Middle frontal gyrus (tissue), 1 donor: ENCODE results near the gene PEX13.
"Not testable (repeated sequence)": the region's sequence is repeated elsewhere in the genome, so short reads cannot be mapped to it uniquely, and the experiment has no call there.

Experiments
- DNase-seq: peaks from one replicate; pipeline ENCODE4 v3.0.0-alpha.2; 2015; ENCODE audit warnings: low spot score; ENCODE audit errors: extremely low spot score

The PEX13 gene

DNA sequence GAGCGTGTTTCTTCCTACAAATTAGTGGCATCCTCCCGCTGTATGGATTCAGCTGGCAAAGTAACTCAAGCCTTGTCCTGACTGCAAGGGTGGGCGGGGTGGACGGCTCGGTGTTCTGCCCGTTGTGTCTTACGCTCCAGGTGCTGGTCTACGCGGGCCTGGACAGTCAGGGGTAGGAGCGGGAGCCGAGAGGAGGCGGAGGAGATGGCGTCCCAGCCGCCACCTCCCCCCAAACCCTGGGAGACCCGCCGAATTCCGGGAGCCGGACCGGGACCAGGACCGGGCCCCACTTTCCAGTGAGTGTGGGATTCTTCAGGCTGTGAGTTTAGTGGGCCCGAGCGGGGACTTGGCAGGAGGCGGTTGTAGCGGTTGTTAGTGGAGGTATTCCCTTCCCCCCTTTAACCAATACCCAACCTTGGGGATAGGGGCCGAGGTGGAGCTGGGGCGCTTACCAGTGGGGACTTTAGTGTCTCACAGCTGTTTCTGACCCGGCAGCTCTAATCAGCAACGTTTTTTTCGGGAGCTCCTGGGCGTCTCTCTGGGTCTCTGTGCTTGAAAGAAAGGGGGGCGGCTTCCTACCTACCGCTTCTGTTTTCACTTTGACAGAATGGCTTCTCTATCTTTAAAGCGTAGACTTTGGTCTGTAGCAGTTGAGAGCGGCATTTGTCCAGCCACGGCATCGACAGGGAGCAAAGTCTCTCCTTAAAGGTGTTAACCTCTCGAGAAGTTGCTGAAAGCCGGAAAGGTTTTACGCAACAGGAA lies at the start of gene PEX13, which contains the start of gene PUS10:
PEX13 (plus strand) TSS at position 165 of the 762 bp plus-strand sequence; CDS start at position 205, 40 bp downstream.
PUS10 (minus strand) TSS at position 700 of the 762 bp plus-strand sequence. CDS start 6,365 bp downstream, outside the sequence.
- DNase-seq: no peak

GRCh38 chr2:60972889-60973656 lies 44.4 kb upstream of the PEX13 start:
- no peak for DNase-seq

GRCh38 chr2:60973705-60974104 lies 43.8 kb upstream of the PEX13 start:
- no peak for DNase-seq

DNA sequence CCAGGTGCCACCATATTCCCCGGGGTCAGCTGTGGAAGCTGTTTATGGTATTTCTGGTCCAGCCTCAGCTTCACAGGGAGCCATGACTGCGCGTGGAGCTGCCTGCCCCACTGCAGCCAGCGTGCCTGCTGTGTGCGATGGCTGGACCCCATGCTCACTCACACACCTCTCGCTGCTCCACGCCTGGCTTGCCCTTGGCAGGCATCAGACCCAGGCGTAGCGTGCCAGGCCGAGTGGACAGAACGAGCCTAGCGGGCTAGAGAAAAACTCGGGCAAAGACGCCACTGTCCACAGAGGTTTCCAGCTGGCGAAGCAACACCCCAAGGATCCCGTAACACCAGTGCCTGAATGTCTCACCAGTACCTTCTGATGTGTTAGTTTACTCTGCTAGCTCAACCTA lies 42.9 kb upstream of the PEX13 start:
- DNase-seq: no peak

DNA sequence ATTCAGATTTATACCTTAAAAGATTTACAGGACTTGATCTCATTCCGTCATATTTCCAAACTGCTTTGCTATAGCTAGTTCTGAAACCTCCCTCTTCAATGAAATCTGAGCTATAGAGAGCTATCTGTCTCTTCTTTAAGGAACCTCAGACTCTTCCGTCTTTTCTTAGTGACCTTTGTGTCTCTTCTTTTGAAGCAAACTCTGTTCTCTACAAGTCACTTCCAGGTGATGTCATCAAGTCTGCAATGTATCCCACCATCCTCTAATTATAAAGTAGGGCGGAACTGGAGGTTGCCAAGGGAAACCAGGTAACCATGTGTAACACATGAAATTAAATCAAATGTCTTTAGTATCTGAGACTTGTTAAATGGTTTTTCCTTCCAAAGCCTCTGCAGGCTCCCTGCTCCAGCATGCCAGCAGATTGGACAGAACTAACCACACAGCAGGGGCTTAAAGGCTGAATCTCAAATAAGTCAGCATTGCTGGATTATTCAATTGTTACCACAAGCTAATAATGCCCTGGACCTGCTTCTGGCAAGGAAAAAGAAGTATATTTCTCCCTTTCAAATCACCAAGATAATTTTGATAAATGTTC lies 41.2 kb upstream of the PEX13 start:
- no peak for DNase-seq

GRCh38 chr2:60976875-60977561 lies 40.5 kb upstream of the PEX13 start:
- no peak for DNase-seq

DNA sequence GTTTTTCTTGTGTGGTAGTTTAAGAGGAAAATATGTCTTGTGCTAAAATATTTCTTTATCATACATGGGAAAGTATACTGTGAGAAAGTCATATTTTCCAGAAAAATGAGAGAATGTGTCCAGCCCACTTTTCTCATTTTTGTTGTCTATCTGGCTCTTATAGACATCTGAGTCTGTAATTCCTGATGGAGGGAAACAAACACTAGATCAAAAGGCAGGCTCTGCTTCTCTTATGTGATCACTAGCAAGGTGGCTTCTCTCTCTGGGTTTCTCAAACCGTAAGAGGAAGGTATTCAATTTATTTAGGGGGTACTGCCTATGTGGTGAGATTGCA lies 40.0 kb upstream of the PEX13 start:
- DNase-seq: no peak

DNA sequence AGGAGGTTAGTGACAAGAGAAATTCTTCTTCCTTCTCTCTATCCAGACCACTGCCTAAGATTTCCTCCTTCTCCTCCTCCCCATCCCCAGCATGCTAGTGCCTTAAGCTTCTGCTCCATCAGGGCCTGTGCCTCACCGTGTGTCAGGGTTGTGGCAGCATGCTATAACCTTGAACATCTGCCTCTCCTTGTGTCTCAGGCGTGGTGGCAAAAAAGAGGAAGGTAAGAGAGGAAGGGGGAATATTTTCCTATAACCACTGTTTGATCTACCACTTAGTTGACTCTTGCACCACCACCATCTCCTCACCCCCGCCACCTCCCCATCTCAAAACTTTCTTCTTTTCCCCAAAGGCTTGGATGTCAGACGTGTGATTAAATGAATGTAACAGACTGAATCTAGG lies 38.3 kb upstream of the PEX13 start:
- no peak for DNase-seq

GRCh38 chr2:60980071-60980815 lies 37.3 kb upstream of the PEX13 start:
- no peak for DNase-seq

DNA sequence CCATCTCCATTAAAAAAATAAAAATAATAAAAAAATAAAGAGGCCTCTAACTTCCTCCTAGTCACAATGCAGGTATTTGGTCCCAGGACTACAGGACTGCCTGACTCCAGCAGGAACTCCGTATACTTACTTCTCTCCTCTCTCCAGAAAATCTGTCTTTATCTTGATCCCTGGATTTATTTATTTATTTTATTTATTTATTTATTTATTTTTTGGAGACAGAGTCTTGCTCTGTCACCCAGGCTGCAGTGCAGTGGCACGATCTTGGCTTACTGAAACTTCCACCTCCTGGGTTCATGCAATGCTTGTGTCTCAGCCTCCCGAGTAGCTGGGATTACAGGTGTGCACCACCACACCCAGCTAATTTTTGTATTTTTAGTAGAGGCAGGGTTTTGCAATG lies 35.5 kb upstream of the PEX13 start:
- not testable (repeated sequence) for DNase-seq

- no peak for DNase-seq
These were observed 32.8 kb upstream of the PEX13 start for GRCh38 chr2:60984720-60985119.

DNA sequence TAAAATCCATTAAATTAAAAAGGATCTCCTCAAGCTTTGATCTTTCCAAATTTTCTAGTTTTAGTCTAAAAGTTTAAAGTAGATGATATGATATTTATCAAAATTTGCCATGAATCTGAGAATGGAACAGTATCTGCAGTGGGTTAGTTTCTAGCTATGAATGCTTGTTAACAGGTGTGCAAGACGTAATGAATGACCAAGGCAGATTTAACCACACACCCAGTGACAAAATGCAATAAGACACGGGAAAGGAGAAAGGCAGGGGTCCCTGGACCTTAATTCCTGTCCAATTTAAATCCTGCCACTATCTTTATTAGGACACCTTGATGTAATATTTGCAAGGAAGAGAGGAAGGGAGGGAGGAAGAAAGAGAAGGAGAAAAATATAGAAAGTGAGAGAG lies 30.5 kb upstream of the PEX13 start:
- DNase-seq: no peak

DNA sequence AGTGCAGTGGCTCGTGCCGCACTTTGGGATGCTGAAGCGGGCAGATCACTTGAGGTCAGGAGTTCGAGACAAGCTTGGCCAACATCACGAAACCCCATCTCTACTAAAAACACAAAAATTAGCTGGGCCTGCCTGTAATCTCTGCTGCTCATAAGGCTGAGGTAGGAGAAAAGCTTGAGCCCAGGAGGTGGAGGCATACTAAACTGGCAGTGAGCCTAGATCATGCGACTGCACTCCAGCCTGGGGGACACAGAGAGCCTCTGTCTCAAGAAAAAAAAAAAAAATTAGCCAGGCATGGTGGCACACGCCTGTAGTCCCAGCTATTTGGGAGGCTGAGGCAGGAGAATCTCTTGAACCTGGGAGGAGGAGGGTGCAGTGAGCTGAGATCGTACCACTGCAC lies 29.9 kb upstream of the PEX13 start:
- not testable (repeated sequence) for DNase-seq

DNA sequence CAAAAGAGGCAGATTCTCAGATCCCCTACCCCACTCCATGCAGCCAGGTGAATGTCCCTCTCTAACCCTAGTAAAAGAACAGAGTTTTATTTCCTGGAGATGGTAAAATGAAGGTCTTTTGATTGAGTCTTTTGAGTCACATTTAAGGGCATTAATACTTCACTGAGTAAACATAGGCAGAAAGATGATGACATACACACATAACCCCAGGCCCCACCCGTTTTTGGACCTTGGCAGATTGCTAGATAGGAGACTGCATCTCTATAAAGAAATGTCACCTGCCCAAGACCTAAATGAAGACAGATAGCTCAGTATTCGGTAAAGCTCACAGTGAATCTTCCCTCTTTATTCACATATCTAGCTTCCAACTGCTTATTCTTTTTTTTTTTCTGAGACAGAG lies 28.3 kb upstream of the PEX13 start:
- no peak for DNase-seq

GRCh38 chr2:60991644-60992043 lies 25.9 kb upstream of the PEX13 start:
- DNase-seq: no peak

DNA sequence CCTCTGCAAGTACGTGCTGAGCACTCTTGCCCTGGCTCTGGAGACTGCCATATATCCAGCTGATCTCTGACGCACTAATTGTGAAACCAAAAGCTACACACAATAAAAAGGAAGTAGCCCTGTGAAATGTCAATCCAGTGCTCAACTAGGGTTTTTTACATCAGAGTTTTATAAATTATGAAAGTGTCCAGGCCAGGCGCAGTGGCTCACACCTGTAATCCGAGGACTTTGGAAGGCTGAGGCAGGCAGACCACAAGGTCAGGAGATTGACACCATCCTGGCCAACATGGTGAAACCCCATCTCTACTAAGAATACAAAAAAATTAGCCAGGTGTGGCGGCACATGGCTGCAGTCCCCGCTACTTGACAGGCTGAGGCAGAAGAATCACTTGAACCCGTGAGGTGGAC lies 24.5 kb upstream of the PEX13 start:
- DNase-seq: no peak

GRCh38 chr2:60994131-60994530 lies 23.4 kb upstream of the PEX13 start:
- DNase-seq: no peak

DNA sequence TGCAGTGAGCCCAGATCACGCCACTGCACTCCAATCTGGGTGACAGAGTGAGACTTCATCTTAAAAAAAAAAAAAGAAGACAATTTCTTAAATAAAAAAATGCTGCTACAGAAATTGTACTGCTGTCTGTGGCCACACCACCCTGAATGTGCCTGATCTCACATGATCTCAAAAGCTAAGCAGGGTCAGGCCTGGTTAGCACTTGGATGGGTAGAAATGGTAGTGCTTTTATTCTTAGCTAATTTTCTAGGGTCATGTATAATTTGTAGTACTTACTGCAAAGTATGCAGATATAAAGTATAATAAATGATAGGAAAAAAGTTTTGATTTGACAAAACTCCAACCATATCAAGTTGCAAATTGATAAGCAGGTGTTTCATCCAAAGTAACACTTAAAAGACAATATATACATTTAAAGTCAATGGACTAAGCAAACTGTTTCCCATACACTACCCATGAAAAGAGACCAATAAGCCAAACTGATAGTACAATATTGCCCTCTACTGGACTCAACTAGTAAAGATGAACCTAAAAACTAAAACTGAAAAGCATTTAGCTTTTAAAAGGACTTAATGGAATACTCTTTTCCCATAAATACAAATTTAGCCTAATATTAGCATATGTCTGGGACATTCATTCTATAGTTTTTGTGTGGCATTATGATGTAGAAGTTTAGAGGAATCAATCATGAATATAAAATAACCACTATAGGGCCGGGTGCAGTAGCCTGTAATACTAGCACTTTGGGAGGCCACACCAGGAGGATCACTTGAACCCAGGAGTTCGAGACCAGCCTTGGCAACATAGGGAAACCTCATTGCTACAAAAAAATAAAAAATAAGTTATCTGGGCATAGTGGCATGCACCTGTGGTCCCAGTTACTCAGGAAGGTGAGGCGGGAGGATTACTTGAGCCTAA lies 18.6 kb upstream of the PEX13 start:
- peak; percentile 52 for DNase-seq

- no peak for DNase-seq
These were observed 11.8 kb upstream of the PEX13 start for GRCh38 chr2:61005736-61006135.
